ENCODE measurements around the gene ADAMTSL4. TPM values are rescaled to one million over a fixed set of nuclear protein-coding genes. Genes with fewer than 3 reads are reported as not detected.
"Not testable (repeated sequence)": the region's sequence is repeated elsewhere in the genome, so short reads cannot be mapped to it uniquely, and the experiment has no call there.

The ADAMTSL4 gene
- total RNA-seq, 4 donors from 2014 or later, result 30.6 to 76.8 (median 43.3) TPM

GRCh38 chr1:150604226-150604588 lies 55.0 kb downstream of the ADAMTSL4 start:
- H3K36me3 ChIP-seq, result peaks cover 0 to 33% (median 0%) of the 10 kb centered on the region in 3 donors
- H3K4me3 ChIP-seq, result no peak overlapping the region
- H3K9me3 ChIP-seq, result no peaks in the 10 kb centered on the region
- intact Hi-C loops (cut with DNase I), result no loop called here
- DNase-seq, result no peak
- H3K27me3 ChIP-seq, result no peaks in the 10 kb centered on the region
- TF ChIP-seq POLR2A (IDR thresholded peaks at IDR 0.05) (no peak), CTCF (IDR thresholded peaks at IDR 0.05) (no peak)
- H3K4me1 ChIP-seq, result peaks cover 3 to 19% (median 13%) of the 10 kb centered on the region in 3 donors
- WGBS, 2 donors, result 83 to 86% methylated on average over 2 of the region's 2 CpGs
- H3K27ac ChIP-seq, result peak overlapping the region; percentile 69 to 91 (median 76)

GRCh38 chr1:150605451-150605731 lies 56.2 kb downstream of the ADAMTSL4 start:
- H3K27me3 ChIP-seq; DNase-seq; H3K9me3 ChIP-seq; intact Hi-C loops (cut with DNase I); H3K4me3 ChIP-seq: not testable (repeated sequence)
- WGBS, 2 donors, result 82 to 87% methylated on average over 3 of the region's 3 CpGs
- peaks cover 0 to 22% (median 0%) of the 10 kb centered on the region in 3 donors for H3K36me3 ChIP-seq
- peak overlapping the region in 3 of 4 donors; percentile 69 to 83 (median 70) for H3K27ac ChIP-seq
- peaks cover 10 to 31% (median 24%) of the 10 kb centered on the region in 3 donors for H3K4me1 ChIP-seq

- H3K4me1 ChIP-seq, result peaks cover 22 to 43% (median 36%) of the 10 kb centered on the region in 3 donors
- H3K9me3 ChIP-seq, result no peaks in the 10 kb centered on the region
- H3K27me3 ChIP-seq, result no peaks in the 10 kb centered on the region
- intact Hi-C loops (cut with DNase I), result no loop called here
- H3K36me3 ChIP-seq, result peaks cover 0 to 16% (median 0%) of the 10 kb centered on the region in 3 donors
- TF ChIP-seq POLR2A (IDR thresholded peaks at IDR 0.05) (no peak), CTCF (IDR thresholded peaks at IDR 0.05) (no peak)
- H3K4me3 ChIP-seq, result no peak overlapping the region
- no peak for DNase-seq
- WGBS, 2 donors, result 96 to 98% methylated on average over 6 to 7 of the region's 7 CpGs
- H3K27ac ChIP-seq, result no peak overlapping the region
These were observed 57.4 kb downstream of the ADAMTSL4 start for GRCh38 chr1:150606463-150607142.

- WGBS, 2 donors, result 37 to 66% methylated on average over 2 of the region's 2 CpGs
- intact Hi-C loops (cut with DNase I), result no loop called here
- H3K4me1 ChIP-seq, result peaks cover 45 to 65% (median 53%) of the 10 kb centered on the region in 3 donors
- no peaks in the 10 kb centered on the region for H3K9me3 ChIP-seq
- H3K36me3 ChIP-seq, result peaks cover 0 to 22% (median 0%) of the 10 kb centered on the region in 3 donors
- H3K4me3 ChIP-seq, result no peak overlapping the region
- TF ChIP-seq POLR2A (IDR thresholded peaks at IDR 0.05) (no peak), CTCF (IDR thresholded peaks at IDR 0.05) (no peak)
- DNase-seq, result no peak
- peak overlapping the region; percentile 81 to 91 (median 88) for H3K27ac ChIP-seq
- H3K27me3 ChIP-seq, result no peaks in the 10 kb centered on the region
These were observed 60.5 kb downstream of the ADAMTSL4 start for GRCh38 chr1:150609732-150610131.

Small RNA genes within 50 kb of the gene (small RNA-seq; reads per million reads assigned to genes)
- gene MIR4257, result 0 reads per million in 4 donors
- 0 reads per million in 4 donors for gene RF00015
- 0 reads per million in 4 donors for gene RF00561
- gene RN7SL473P, result 0 reads per million in 4 donors
- gene RN7SL600P, result 0 to 0.15 (median 0) reads per million in 4 donors

Other genes starting within 250 kb of the ADAMTSL4 start
- 10 to 100 TPM; 15.1 to 44.8 (median 29.0) TPM for gene PRPF3, start 227.9 kb upstream of the ADAMTSL4 start, total RNA-seq
- gene RPRD2, start 185.3 kb upstream of the ADAMTSL4 start, total RNA-seq, result 10 to 100 TPM; 14.7 to 17.9 (median 15.2) TPM
- 10 to 100 TPM; 10.5 to 16.5 (median 13.7) TPM for gene TARS2, start 62.0 kb upstream of the ADAMTSL4 start, total RNA-seq
- 1,000 to 10,000 TPM in 1 of 4 donors, 100 to 1,000 TPM in 3; 311 to 1,013 (median 406) TPM for gene ECM1, start 41.3 kb upstream of the ADAMTSL4 start, total RNA-seq
- gene FALEC, start 33.7 kb upstream of the ADAMTSL4 start, total RNA-seq, result 1 to 10 TPM in 1 of 4 donors, not detected in 3; 3.6 TPM
- gene MCL1, start 30.2 kb downstream of the ADAMTSL4 start, total RNA-seq, result 100 to 1,000 TPM; 167 to 256 (median 216) TPM
- gene ENSA, start 80.2 kb downstream of the ADAMTSL4 start, total RNA-seq, result 100 to 1,000 TPM; 179 to 377 (median 344) TPM
- gene GOLPH3L, start 147.7 kb downstream of the ADAMTSL4 start, total RNA-seq, result 10 to 100 TPM; 26.1 to 38.6 (median 31.8) TPM
- gene HORMAD1, start 171.5 kb downstream of the ADAMTSL4 start, total RNA-seq, result 10 to 100 TPM in 1 of 4 donors, 1 to 10 TPM in 2, not detected in 1; 4.1 to 10.1 (median 9.3) TPM
- gene CTSS, start 216.4 kb downstream of the ADAMTSL4 start, total RNA-seq, result 10 to 100 TPM; 19.7 to 82.4 (median 48.0) TPM